8988T (cell line): ENCODE results near the gene TTPAL.
"Not testable (repeated sequence)": the region's sequence is repeated elsewhere in the genome, so short reads cannot be mapped to it uniquely, and the experiment has no call there.

Source experiments
- DNase-seq: peaks from one replicate; pipeline ENCODE4 v3.0.0; 2011

The TTPAL gene

DNA sequence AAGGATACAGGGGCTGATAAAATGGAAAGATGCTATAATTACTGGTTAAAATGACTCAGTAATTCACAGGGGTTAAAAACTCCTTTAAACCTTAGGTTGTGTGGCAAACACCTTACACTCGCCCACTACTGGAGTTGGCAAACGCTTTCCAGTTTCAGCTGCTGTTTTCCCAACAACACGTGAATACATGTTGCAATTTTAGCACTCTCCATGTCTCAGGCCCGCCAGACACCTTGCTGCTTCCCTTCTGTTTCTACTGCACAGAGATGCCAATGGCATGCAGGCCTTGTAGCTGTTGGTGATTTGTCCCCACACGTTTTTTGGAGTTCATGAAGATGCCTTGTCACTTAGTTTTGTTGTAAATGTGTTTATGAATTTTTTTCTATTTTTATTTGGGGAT, 5.3 kb upstream of the TTPAL start:
- DNase-seq = no peak

DNA sequence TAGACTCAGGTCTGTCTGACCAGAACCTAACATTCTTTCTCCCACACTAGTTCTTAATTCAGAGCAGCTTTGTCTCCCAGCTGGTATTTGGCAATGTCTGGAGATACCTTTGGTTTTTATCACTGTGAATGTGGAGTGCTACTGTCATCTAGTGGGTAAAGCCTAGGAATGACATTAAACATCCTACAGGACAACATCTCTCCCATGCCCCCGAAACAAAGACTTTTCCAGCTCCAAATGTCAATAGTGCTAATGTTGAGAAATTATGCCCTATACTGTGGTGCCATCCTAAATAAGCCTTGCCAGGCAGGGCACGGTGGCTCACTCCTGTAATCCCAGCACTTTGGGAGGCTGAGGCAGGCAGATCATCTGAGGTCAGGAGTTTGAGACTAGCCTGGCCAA, 4.2 kb upstream of the TTPAL start:
- DNase-seq = no peak

DNA sequence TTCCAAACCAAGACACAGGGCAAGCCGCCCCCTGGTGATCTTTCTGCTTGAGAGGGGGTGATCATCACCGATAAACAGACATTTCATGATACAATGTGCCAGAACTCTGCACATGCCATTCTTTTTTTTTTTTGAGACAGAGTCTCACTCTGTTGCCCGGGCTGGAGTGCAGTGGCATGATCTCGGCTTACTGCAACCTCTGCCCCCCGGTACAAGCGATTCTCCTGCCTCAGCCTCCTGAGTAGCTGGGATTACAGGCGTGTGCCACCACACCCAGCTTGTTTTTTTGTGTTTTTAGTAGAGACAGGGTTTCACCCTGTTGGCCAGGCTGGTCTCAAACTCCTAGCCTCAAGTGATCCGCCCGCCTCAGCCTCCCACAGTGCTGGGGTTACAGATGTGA, 3.4 kb upstream of the TTPAL start:
- not testable (repeated sequence) for DNase-seq

DNA sequence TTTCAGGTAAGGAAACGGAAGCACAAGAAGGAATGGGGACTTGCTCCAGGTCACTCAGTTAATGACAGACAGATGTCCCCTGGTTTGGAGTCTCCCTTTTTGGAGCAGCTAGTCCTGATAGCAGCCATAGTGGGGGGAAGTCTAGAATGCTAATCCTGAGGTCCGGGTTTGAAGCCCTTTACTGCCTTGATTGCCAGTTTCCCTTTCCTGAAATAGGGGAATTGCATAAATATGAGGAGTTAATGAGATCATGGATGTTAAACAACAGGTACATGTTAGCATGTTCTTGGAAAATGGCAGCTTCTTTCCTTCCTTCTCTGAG, 341 bp upstream of the TTPAL start:
- DNase-seq = no peak

DNA sequence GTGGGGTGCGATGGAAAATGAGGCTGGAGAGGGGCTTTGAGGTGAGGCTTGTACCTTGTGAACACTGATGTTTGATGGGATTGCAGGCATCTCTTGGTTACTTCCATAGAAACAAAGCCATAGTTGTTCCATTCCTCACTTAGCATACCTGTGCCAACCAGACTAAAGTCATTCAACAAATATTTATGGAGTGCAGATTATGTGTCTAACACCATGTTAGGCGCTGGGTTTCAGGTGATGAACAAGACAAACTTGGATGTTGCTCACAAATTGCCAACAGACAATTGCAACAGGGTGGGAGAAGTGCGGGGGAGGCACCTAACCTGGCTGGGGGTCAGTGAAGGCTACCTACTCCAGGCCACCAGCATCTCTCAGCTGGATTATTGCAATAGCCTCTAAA, 1.5 kb downstream of the TTPAL start:
- DNase-seq = no peak

DNA sequence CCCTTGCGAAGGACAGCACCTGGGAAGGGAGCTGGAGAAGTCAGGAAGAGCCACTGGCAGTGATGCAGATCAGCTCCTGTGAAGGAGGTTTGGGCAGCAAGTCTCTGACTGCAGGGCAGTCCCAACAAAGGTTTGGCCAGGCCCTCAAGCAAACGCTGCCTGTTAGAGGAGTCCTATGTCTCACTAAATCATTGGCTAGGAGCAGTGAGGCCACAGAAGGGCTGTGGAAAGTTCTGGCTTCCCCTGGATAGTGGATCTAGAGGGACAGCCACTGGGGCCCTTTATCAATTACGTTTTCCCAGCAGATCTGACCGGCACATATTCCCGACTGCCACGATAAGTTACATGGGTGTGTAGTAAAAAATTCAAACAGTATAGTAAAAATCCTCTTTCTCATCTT, 2.5 kb downstream of the TTPAL start:
- DNase-seq = no peak

DNA sequence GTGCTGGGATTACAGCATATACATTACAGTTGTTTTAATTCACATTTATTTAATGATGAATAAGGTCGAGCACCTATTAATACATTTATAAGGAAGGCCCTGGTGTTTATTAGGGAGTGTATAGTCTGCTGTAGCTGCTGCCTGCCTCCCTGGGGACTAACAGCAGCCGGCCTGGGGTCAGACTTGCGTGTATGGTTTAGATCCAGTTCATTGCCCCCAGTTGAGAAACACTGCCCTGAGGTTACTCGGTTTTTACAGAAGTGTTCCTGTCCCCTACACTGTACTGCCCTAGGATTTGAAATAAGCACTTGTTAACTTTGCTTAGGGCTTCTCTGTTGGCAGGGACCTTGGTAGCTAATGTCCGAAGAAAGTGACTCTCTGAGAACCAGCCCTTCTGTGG, 4.0 kb downstream of the TTPAL start:
- no peak for DNase-seq

DNA sequence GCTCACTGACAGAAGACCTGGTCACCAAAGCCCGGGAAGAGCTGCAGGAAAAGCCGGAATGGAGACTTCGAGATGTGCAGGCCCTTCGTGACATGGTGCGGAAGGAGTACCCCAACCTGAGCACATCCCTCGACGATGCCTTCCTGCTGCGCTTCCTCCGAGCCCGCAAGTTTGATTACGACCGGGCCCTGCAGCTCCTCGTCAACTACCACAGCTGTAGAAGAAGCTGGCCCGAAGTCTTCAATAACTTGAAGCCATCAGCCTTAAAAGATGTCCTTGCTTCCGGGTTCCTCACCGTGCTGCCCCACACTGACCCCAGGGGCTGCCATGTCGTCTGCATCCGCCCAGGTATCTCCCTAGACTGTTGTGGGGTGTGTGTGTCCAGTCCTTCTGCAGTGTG, 4.4 kb downstream of the TTPAL start:
- DNase-seq = no peak

DNA sequence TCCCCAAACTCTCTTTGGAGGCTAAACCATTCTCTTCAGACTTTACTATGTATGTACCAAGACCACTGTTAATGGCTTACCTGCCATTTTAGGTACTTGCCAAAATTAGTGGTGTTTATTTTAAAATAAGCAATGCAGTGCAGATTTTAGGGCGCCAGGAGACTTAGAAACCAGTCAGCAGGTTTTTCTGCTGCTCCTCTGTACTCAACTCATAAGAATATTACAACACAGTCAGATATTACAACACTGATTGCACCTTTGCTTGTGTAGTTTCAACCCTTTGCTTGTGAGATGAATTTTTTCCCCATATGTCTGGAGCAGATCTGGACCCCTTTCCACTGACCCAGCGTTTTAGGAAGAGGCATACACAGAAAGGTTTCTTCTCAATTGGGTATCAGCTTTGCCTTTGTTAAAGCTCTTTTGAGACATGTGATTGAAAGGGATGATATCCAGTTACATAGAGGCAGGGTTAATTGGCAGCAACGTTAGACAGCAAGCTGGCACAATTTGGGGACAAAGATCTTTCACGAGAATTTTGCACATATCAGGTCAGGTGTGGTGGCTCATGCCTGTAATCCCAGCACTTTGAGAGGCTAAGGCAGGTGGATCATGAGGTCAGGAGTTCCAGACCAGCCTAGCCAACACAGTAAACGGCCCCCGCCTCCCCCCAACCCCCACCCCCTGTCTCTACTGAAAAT, 6.2 kb downstream of the TTPAL start:
- no peak for DNase-seq

DNA sequence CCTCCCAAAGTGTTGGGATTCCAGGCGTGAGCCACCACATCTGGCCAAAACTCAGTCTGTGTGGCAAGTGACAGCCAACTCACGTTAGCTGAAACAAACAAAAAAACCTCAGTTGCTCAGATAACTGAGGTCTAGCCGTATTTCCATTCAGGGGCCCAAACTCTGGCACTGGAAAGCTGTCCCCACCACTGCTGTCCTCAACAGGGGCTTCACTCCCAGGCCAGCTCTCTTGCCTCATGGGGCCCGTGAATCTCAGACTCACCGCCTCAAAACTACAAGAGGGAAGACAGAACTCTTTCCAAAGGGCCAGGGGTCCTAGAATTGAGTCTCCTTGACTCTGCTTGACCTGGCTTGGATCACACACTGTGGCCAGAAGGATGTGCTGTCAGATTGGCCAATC, 7.4 kb downstream of the TTPAL start:
- DNase-seq = no peak

DNA sequence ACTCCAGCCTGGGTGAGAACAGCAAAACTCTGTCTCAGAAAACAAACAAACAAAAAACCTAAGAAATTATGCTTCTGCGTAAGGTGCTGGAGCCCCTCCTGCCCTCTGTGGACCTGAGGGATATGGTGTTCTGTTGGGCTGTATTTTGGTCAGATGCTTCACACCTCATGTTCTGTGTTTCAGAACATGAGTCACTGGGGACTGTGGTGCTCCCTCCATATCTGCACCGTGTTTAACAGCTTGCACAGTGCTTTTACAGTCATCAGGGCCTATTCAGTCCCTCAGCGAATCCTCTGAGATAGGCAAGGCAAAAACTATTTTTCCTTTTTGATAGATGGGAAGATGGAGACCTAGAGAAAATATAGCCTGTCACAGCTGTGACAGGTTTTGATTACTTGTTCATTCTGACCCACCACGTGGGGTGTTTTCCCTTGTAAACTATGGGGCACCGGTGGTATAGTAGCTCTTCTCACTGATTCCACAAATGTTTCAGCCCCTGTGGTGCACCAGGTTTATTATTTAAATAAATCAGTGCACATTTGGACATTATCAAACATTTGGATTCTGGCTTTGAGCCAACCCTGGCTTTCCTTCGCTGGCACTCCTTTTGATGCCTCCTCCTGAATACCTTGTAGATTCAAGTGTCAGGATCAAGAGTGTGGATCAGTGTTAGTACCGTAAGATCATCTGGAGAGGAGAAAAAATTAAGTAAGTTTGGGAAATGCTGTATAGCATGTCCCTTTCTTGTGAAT, 9.6 kb downstream of the TTPAL start:
- no peak for DNase-seq

DNA sequence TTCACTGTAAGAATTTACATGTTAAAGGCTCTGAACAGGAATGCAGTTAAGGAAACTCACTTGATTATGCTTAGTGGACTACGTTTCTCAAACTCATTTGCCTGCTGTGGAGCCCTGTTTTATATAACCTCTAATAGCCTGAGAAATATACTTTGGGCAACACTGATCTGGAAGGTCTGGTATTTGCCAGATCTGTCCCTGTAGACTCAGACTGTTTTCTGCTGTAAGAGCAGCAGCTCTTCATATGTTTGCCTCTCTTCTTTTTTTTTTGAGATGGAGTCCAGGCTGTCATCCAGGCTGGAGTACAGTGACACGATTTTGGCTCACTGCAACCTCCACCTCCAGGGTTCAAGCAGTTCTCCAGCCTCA, 10.1 kb downstream of the TTPAL start:
- DNase-seq = no peak

DNA sequence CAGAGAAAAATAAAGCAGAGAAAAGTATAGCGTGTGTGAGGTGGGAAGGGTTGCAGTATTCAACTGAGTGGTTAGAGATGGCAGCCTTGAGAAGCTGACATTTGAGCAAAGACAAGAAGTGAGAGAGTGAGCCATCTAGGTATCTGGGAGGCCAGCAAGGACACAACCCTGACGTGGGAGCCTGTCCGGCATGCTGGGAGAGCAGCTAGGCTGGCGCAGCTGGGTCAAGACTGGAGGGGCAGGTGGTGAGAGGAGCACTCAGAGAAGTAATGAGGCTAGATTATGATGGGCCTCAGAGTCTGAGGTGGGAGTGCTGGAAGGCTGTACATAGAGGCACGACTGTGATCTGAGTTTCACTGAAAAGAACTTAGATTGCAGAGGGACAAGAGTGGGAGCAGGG, 12.9 kb downstream of the TTPAL start:
- DNase-seq = no peak

DNA sequence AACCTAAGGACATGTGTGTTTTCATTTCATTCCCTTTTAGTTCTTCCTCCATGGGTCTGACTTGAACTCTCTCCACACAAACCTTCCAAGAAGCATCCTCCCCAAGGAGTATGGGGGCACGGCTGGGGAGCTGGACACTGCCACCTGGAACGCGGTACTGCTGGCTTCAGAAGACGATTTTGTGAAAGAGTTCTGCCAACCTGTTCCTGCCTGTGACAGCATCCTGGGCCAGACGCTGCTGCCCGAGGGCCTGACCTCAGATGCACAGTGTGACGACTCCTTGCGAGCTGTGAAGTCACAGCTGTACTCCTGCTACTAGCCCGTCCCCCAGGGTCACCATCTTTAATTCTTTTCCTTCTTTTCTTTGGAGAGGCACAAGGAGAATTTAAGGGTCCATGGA, 13.5 kb downstream of the TTPAL start:
- no peak for DNase-seq

DNA sequence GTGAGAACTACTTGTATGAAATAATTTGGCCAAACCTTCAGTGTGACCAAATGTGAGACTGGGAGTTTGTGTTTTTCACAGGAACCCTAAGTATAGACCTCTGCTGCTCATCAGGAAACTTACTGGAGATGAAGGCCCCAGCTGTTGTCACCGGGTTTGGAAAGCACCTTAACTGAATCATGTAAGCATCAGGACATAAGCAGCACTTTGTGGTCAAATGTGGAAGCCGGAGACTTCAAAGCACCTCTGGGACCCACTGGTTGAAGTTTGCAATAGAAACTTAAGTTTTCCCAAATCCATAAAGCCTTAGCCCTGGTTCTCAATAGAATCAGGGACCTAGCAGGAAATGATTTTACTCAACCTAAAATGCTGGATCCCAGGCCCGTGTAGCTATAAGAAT, 14.3 kb downstream of the TTPAL start:
- DNase-seq = no peak

DNA sequence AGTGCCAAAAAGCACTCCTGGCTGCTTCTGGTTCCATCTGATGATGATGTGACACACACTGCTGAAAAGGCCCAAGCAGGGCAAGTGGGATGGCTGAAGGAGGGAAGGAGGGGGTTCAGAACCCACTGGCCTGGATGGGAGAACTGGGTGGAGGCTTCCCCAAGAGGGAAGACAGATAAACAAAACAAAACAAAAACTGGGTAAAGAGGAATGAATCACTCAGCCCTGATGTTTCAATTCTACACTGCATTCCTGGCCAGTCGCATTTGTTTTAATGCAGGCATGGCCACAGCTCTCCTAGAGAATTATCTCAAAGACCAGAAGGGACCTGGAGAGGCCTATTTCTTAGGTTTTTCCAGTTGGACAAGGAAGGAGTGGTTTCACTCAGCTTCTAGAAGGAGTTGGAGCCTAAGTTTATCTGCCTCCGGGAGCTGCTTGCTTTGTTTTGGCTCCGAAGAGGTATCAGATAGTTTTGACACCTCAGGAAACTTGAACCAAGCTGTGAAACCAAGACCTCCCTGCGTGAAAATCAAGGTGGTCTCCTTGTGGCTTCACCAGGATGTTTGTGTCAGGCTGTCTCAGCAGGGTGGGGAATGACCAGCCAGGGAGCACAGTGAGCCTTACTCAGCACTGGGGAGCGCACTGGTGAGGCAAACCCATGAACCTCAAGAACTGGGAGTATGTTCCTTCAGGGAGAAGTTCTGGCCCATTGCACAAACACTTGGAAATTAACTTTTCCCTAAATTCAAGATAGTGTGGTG, 16.1 kb downstream of the TTPAL start:
- DNase-seq = no peak

DNA sequence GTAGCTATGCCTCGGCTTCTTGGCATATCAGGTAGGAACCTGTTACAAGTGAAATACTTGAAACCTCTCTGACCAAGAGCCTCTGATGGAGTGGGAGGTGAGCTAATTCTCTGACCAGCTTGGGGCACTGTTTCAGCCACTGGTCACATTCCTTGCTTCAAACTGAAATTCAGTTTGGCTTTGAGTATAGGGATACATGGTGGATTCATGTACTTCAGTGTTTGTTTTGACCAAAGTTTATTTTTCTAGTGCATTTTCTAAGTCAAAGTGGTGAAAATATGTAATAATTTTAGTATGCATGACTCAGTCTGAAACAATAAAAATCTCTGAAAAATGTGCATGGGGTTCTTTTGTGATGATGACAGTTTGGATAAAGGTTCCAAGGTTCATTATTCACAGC, 18.6 kb downstream of the TTPAL start:
- no peak for DNase-seq

DNA sequence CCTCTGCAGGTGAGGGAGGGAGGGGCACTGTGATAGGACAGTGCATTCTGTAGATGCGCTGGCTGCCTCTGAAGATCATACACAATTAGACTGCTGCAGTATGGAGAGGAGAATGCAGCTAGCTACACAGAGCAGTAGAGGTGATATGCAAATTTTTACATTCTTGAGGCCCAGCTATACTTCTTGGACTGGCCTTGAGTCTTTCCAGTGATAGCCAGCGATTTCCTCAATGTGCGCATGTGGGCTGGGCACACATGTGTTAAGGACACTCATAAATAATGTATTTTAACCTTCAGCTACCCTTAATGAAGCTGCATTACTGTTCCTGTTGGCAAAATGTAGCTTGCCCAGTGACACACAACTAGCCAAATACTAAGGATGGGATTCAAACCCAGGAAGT, 19.0 kb downstream of the TTPAL start:
- DNase-seq = no peak

DNA sequence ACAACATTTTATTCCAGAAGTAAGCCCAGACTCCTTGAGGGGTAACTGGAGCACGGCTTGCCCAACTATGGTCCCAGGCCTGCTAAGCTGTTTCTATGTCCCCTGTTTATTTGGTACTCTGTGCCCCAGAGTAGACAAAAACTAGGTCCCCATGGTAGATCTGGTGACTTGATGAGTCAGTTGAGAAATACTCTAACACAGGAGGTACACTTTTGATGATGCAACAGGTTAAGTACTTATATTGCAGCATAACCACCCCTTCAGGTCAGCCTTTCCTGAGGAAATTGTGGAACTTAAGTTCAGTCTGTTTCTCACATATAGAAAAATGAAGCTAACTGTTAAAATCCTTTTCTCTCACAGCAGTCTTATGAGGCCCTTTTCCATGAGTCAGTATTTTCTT, 19.6 kb downstream of the TTPAL start:
- no peak for DNase-seq

DNA sequence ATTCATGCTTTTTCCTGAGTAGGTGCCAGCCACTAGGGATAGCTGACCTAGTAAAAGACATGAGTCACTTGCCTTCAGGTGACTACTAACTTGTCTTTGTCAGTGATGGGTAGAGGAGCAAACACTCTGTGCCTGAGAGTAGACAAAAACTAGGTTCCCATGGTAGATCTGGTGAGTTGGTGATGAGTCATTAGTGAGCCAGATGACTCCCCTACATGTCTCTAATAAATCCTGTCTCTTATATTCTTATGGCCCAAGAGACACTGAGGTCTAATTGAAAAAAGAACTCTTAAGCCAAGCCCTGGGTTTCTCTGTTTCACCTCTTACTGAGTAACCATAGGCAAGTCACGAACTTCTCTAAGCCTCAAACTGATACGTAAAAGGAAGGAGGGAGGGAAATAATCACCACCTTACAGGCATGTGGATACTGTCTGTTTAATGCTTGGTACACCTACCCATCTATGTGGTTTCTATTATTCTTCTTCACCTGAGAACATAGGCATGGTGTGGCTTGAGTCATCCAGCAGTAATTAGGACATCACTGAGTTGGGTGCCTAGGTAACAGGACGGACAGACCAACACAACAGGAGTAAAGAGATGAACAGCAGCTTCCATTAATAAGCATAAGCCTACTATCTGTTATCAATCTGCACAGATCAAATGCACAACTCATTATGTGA, 20.3 kb downstream of the TTPAL start:
- no peak for DNase-seq

DNA sequence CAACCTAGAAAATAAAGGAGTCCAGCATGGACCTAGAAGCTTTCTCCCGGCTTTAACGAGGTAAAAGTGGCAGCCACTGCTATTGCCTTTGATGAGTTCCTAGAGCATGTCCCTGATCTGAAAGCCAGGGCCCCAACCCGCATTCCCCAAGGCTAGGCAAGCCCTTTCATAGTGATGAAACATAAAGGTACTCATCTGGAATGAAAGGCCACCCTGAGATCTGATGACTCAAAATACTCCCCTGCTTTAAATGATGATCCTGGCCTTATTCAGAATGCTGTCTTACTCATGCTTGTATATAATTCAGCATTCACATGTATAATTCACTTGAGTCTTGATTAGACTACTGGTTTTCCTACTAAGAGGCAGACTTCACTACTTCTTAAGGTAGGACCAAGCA, 21.3 kb downstream of the TTPAL start:
- DNase-seq = no peak

DNA sequence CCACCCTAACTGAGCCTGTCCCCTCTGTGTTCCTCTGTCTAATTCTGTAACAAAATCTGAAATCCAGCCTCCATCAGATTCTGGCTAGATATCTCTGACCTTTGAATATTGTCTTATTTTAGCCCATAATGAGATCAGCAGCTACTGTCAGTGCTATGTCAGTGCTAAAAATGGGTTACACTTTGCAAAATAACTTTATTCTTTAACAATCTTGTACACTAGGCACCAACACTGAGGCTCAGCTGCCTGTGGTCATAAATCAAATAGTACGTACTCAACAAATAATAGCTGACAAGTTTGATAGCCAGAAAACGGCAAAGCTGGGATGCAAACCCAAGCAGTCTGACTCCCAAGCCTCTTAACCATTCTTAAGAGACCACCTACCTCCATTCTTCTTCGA, 22.1 kb downstream of the TTPAL start:
- no peak for DNase-seq

DNA sequence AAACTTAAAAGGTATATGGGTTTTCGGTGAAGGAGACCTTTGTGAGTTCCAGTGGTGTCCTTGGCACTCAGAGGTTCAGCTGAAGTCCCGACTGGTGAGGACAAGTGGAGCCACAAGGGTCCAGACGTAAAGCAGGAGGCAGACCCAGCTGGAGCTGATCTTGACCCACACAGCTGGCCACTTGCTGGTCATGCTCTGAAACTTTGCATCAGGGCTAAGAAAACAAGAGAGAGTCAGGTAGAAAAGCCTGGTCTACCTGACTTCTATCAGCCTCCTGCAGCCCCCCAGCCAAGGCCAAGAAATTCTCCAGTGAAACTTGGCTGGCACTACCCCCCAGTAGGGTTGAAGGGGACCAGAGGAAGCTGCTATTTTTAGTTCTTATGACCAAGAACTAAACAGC, 24.5 kb downstream of the TTPAL start:
- DNase-seq = no peak

DNA sequence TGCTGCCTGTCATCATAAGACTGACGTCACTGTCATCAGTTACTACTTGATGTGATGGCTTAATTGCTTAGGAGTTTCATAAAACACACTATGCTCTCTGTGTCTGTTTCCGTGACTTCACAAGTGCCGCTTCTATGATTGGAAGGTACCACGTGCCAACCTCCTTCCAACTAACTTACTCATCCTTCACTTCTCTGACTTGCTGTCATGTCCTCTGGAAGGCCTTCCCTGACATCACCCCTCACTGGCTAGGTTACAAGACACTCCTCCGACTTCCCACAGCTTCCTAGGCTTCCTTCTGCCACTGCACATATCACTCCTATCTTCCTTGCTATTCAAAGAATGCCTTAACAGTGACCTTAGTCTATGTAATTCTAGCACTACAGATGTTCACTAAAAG, 25.8 kb downstream of the TTPAL start:
- DNase-seq = no peak
